ENCODE results near the gene ST6GAL1. TPM values are rescaled to one million over a fixed set of nuclear protein-coding genes. Genes with fewer than 3 reads are reported as not detected.
"Not testable (repeated sequence)": the region's sequence is repeated elsewhere in the genome, so short reads cannot be mapped to it uniquely, and the experiment has no call there.

Gene ST6GAL1
- polyA plus RNA-seq, 3 donors, result 19.0 to 24.4 (median 20.5) TPM

- Mint-ChIP-seq H3K4me3 (no peak overlapping the region), H3K4me1 (peaks cover 53% of the 10 kb centered on the region), H3K9me3 (peaks cover 0 to 12% (median 2%) of the 10 kb centered on the region in 7 donors), H3K27me3 (ENCODE audit: low read depth in 3 of 3) (peaks cover 0 to 2% (median 0%) of the 10 kb centered on the region in 3 donors), H3K36me3 (peaks cover 21 to 33% of the 10 kb centered on the region in 2 donors), H3K27ac (peak overlapping the region in 3 of 7 donors; percentile 14 to 92 (median 58))
- no peaks in the 10 kb centered on the region for H4K20me1 ChIP-seq (ENCODE audit: insufficient read depth, low read length)
- intact Hi-C loops (cut with micrococcal nuclease), result no loop called here
- no peak overlapping the region for H2AFZ ChIP-seq (ENCODE audit: insufficient read depth, low read depth, low read length, poor library complexity, severe bottlenecking)
- no peak overlapping the region for H3K4me2 ChIP-seq (replicated peaks; ENCODE audit: extremely low read depth, low read length, poor library complexity, severe bottlenecking)
- no peaks in the 10 kb centered on the region for H3K27me3 ChIP-seq (ENCODE audit: control insufficient read depth in 2 of 2, insufficient read depth in 2 of 2, low read length in 2 of 2)
- WGBS (ENCODE audit: insufficient coverage), result 100% methylated on average over 2 of the region's 5 CpGs
- H3K36me3 ChIP-seq (replicated peaks in 1 of 2; ENCODE audit: control insufficient read depth in 1 of 2, insufficient read depth in 2 of 2, low read length in 2 of 2), result peaks cover 3 to 11% of the 10 kb centered on the region in 2 donors
- no peak for DNase-seq
- H3K27ac ChIP-seq (ENCODE audit: low read depth in 1 of 2, low read length in 2 of 2), result peak overlapping the region; percentile 40 to 70
- H3K9me3 ChIP-seq (replicated peaks in 1 of 2; ENCODE audit: control insufficient read depth in 1 of 2, insufficient read depth in 1 of 2, low read length in 2 of 2), result peaks cover 0 to 3% of the 10 kb centered on the region in 2 donors
- no peak overlapping the region for H3K9ac ChIP-seq (ENCODE audit: insufficient read depth, low read length, poor library complexity, severe bottlenecking)
- no peak for TF ChIP-seq CTCF (IDR thresholded peaks at IDR 0.05)
- no peak overlapping the region for H3K4me3 ChIP-seq (replicated peaks in 1 of 3; ENCODE audit: low read depth in 2 of 3, low read length in 3 of 3)
- peaks cover 19% of the 10 kb centered on the region for H3K79me2 ChIP-seq (ENCODE audit: insufficient read depth, low read length)
- peaks cover 48 to 52% of the 10 kb centered on the region in 2 donors for H3K4me1 ChIP-seq (ENCODE audit: control insufficient read depth in 1 of 2, insufficient read depth in 2 of 2, low read length in 2 of 2)
Measured at GRCh38 chr3:186990878-186991308, 60.6 kb downstream of the ST6GAL1 start.

GRCh38 chr3:186991470-186991869 lies 61.1 kb downstream of the ST6GAL1 start:
- peaks cover 21 to 37% of the 10 kb centered on the region in 2 donors for H3K36me3 Mint-ChIP-seq
- H3K79me2 ChIP-seq (ENCODE audit: insufficient read depth, low read length), result peaks cover 19% of the 10 kb centered on the region

GRCh38 chr3:186992096-186992495 lies 61.8 kb downstream of the ST6GAL1 start:
- peaks cover 0 to 12% (median 2%) of the 10 kb centered on the region in 7 donors for H3K9me3 Mint-ChIP-seq
- H3K27me3 ChIP-seq (ENCODE audit: control insufficient read depth in 2 of 2, insufficient read depth in 2 of 2, low read length in 2 of 2); intact Hi-C loops (cut with micrococcal nuclease); H4K20me1 ChIP-seq (ENCODE audit: insufficient read depth, low read length); H3K9me3 ChIP-seq (replicated peaks in 1 of 2; ENCODE audit: control insufficient read depth in 1 of 2, insufficient read depth in 1 of 2, low read length in 2 of 2); H3K27me3 Mint-ChIP-seq (ENCODE audit: low read depth in 3 of 3); H3K4me2 ChIP-seq (replicated peaks; ENCODE audit: extremely low read depth, low read length, poor library complexity, severe bottlenecking); H3K4me3 Mint-ChIP-seq; H2AFZ ChIP-seq (ENCODE audit: insufficient read depth, low read depth, low read length, poor library complexity, severe bottlenecking); H3K9ac ChIP-seq (ENCODE audit: insufficient read depth, low read length, poor library complexity, severe bottlenecking): not testable (repeated sequence)
- peak overlapping the region; percentile 43 to 92 (median 64) for H3K27ac Mint-ChIP-seq
- no CpG with 5 or more reads among the region's 1 CpG for WGBS (ENCODE audit: insufficient coverage)
- peak overlapping the region; percentile 40 to 70 for H3K27ac ChIP-seq (ENCODE audit: low read depth in 1 of 2, low read length in 2 of 2)
- peaks cover 24 to 43% of the 10 kb centered on the region in 2 donors for H3K36me3 Mint-ChIP-seq
- H3K4me1 ChIP-seq (ENCODE audit: control insufficient read depth in 1 of 2, insufficient read depth in 2 of 2, low read length in 2 of 2), result peaks cover 49 to 50% of the 10 kb centered on the region in 2 donors
- peak in 2 of 3 donors; percentile 28 to 42 for DNase-seq
- peak overlapping the region in 1 of 3 experiments; percentile 7 for H3K4me3 ChIP-seq (replicated peaks in 1 of 3; ENCODE audit: low read depth in 2 of 3, low read length in 3 of 3)
- peaks cover 52% of the 10 kb centered on the region for H3K4me1 Mint-ChIP-seq
- peaks cover 19% of the 10 kb centered on the region for H3K79me2 ChIP-seq (ENCODE audit: insufficient read depth, low read length)
- peaks cover 3 to 17% of the 10 kb centered on the region in 2 donors for H3K36me3 ChIP-seq (replicated peaks in 1 of 2; ENCODE audit: control insufficient read depth in 1 of 2, insufficient read depth in 2 of 2, low read length in 2 of 2)

More at GRCh38 chr3:186991470-186991869, 61.1 kb downstream of the ST6GAL1 start:
- H3K4me1 Mint-ChIP-seq, result peaks cover 53% of the 10 kb centered on the region
- H2AFZ ChIP-seq (ENCODE audit: insufficient read depth, low read depth, low read length, poor library complexity, severe bottlenecking), result no peak overlapping the region
- peak overlapping the region in 1 of 3 experiments; percentile 7 for H3K4me3 ChIP-seq (replicated peaks in 1 of 3; ENCODE audit: low read depth in 2 of 3, low read length in 3 of 3)
- no peak overlapping the region for H3K4me3 Mint-ChIP-seq
- no peak overlapping the region for H3K9ac ChIP-seq (ENCODE audit: insufficient read depth, low read length, poor library complexity, severe bottlenecking)
- H3K4me1 ChIP-seq (ENCODE audit: control insufficient read depth in 1 of 2, insufficient read depth in 2 of 2, low read length in 2 of 2), result peaks cover 47 to 50% of the 10 kb centered on the region in 2 donors
- intact Hi-C loops (cut with micrococcal nuclease), result no loop called here
- H3K4me2 ChIP-seq (replicated peaks; ENCODE audit: extremely low read depth, low read length, poor library complexity, severe bottlenecking), result no peak overlapping the region
- H3K27me3 Mint-ChIP-seq (ENCODE audit: low read depth in 3 of 3), result peaks cover 0 to 2% (median 0%) of the 10 kb centered on the region in 3 donors
- TF ChIP-seq CTCF (IDR thresholded peaks at IDR 0.05), result no peak
- H3K27me3 ChIP-seq (ENCODE audit: control insufficient read depth in 2 of 2, insufficient read depth in 2 of 2, low read length in 2 of 2), result no peaks in the 10 kb centered on the region
- WGBS (ENCODE audit: insufficient coverage), result 96% methylated on average over 4 of the region's 4 CpGs
- peak overlapping the region; percentile 42 to 92 (median 64) for H3K27ac Mint-ChIP-seq
- H3K9me3 ChIP-seq (replicated peaks in 1 of 2; ENCODE audit: control insufficient read depth in 1 of 2, insufficient read depth in 1 of 2, low read length in 2 of 2), result peaks cover 0 to 3% of the 10 kb centered on the region in 2 donors
- H3K36me3 ChIP-seq (replicated peaks in 1 of 2; ENCODE audit: control insufficient read depth in 1 of 2, insufficient read depth in 2 of 2, low read length in 2 of 2), result peaks cover 3 to 14% of the 10 kb centered on the region in 2 donors
- peak overlapping the region; percentile 40 to 70 for H3K27ac ChIP-seq (ENCODE audit: low read depth in 1 of 2, low read length in 2 of 2)
- no peak for DNase-seq
- no peaks in the 10 kb centered on the region for H4K20me1 ChIP-seq (ENCODE audit: insufficient read depth, low read length)
- peaks cover 0 to 12% (median 2%) of the 10 kb centered on the region in 7 donors for H3K9me3 Mint-ChIP-seq
